Hematopoietic multipotent progenitor cell treated with erythropoietin and hydrocortisone succinate and interleukin-3 and kit ligand, for 6 days (in vitro differentiated cells): ENCODE results near the gene GPR37.

Experiments used
- DNase-seq: peaks from one replicate; pipeline ENCODE4 v3.0.0-alpha.2; 2015

GPR37 gene

DNA sequence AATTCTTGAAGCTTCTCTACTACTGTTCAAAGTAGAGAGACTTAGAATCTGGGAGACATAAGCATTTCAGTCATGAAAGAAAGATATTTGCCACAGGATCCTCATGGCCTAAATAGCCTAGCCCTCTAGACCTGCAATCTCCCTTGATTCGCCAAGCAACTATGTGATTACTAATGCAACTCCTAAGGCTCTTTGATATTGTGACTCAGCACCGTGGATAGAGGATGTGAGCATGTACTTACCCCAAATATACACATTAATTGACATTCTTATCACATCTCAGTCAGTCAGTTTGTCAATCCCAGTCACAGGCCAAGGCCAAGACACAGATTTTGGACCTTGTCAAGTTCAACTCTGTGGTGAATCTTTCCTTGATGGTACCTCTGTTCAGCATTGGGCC lies 42.6 kb downstream of the GPR37 start:
- no peak for DNase-seq

- no peak for DNase-seq
Observed at GRCh38 chr7:124722292-124722691, 43.3 kb downstream of the GPR37 start.

GRCh38 chr7:124720195-124720594 lies 45.4 kb downstream of the GPR37 start:
- no peak for DNase-seq

DNA sequence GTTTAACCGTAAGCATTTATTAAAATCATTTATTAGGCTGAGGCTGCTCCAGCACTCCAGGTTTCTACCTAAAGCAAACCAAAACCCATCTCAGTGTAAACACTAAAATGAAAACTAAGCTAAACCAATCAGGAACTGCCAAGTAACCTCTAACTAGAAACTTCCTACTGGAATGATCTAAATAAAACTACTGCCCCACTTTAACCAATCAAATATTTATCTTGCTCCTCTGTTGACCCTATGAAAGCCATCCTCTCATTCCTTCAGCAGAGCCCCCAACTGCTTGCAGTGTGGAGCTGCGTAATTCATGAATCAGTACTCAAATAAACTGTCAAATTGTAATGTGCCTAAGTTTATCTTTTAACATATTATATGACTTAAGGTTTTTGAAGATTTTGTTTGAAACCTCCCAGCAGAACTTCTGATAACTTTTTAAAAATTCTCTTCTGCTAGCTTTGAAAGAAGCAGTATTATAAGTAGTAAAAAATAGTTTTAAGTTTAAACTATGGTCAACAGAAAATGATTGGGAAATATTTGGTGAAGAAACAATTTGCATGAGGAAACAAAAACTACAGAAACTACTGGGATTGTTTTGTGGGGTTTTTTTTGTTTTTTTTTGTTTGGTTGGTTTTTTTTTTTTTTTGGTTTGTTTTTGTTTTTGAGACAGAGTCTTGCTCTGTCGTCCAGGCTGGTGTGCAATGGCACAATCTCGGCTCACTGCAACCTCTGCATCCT lies 47.4 kb downstream of the GPR37 start:
- no peak for DNase-seq

- no peak for DNase-seq
Observed at GRCh38 chr7:124716894-124717293, 48.7 kb downstream of the GPR37 start.

GRCh38 chr7:124713086-124713485 lies 52.5 kb downstream of the GPR37 start:
- no peak for DNase-seq

- DNase-seq: no peak
Observed at GRCh38 chr7:124712017-124712416, 53.6 kb downstream of the GPR37 start.

- no peak for DNase-seq
Observed at GRCh38 chr7:124702385-124702784, 63.2 kb downstream of the GPR37 start.

DNA sequence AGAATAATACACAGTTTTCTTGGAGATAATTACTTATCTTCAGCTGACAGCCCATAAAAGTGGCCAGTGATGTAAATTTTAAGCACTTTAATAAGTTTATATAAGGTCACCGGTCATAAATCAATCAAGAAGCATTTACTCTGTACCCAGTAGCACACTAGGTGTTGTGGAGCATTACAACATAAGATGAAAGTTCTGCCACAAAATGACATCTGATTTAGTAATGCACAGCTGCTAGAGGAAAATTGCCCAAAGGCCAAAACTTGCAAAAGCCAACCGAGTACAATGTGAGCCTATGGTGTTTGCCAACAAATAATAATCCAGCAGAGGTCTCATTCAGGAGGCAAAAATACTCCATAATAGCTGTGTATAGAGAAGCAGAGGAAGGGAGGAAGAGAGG lies 63.6 kb downstream of the GPR37 start:
- no peak for DNase-seq

DNA sequence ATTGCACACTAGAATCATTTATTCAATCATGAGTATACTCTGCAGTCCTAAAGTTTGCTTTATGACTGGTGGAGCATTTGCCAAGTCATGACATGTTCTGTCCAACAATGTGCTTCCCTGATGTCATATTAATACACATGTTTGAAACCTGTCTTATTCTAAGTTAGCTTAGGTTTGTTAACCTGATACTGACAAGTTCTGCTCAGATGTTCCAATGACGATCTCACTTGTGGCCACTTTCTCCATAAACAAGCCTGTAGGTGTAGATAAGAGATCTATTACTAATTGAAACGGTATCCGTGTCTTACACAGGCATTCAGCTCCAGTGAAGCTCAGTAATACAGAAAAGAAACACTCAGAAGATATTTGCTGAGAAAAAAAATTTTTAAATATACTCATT lies 64.9 kb downstream of the GPR37 start:
- DNase-seq: no peak

DNA sequence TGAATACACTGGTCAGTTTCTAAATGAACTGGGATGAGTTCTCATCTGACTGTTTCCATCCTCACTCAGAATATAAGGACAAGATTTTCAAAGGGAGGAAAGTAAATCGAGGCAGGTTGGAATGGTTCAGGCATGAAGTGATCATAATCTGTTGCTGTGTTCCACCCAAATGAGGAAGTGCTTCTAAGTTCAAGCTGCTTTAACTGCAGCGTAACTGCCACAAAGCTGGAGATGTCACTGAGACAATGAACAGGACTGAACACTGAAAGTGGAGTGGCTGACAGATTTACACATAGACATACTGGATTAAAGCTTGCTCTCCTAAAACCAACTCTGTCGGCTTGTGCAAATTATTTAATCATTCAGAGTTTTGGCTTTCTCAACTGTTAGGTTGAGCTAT lies 66.6 kb downstream of the GPR37 start:
- DNase-seq: no peak

DNA sequence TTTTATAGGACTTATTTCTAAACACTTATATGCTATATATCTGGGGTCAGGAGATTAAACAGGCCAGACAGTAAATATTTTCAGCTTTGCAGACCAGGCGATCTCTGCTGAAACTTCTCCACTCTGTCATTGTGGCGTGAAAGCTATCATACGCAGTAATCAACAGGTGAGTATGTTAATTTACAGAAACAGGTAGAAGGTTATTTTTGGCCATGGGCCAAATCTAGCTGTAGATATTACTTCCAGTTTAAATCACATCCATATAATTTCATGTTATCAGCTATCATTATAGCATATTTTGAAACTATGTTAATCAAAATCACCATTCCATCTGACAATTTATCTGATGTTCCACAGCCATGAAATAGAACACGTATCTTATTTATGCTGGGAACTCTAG lies 67.8 kb downstream of the GPR37 start:
- DNase-seq: no peak
